KMS-11 (cell line): ENCODE measurements around the gene FCRL6.

ENCODE experiments used
- H2AFZ ChIP-seq: fragments of 200-600 bp; sonication (generic); 2 replicates; pipeline ENCODE4 v1.6.1; 2016; ENCODE audit warnings: antibody characterized with exemption, mixed run types, low read depth
- H3K27ac ChIP-seq: fragments of 200-600 bp; sonication (generic); 2 replicates; pipeline ENCODE4 v1.6.1; 2016; ENCODE audit warnings: mild to moderate bottlenecking, mixed run types
- H3K27me3 ChIP-seq: fragments of 200-600 bp; sonication (generic); 2 replicates; pipeline ENCODE4 v1.6.1; 2017; ENCODE audit warnings: mild to moderate bottlenecking, low read depth, mixed run types, moderate library complexity; ENCODE audit not compliant: insufficient read depth
- H3K36me3 ChIP-seq: fragments of 200-600 bp; sonication (generic); 2 replicates; pipeline ENCODE4 v1.6.1; 2017; ENCODE audit warnings: mild to moderate bottlenecking, mixed run types; ENCODE audit not compliant: insufficient read depth
- H3K4me1 ChIP-seq: fragments of 200-600 bp; sonication (generic); 2 replicates; pipeline ENCODE4 v1.6.1; 2016; ENCODE audit warnings: mild to moderate bottlenecking, low read depth, mixed run types; ENCODE audit not compliant: poor library complexity, severe bottlenecking
- H3K4me2 ChIP-seq: fragments of 200-600 bp; sonication (generic); 2 replicates; pipeline ENCODE4 v1.7.0; 2016; ENCODE audit warnings: mild to moderate bottlenecking, mixed run types
- H3K4me3 ChIP-seq: fragments of 200-600 bp; sonication (generic); IDR thresholded peaks from 2 replicates; pipeline ENCODE4 v1.6.1; 2017; ENCODE audit warnings: low read depth, low read length, mixed read lengths; ENCODE audit not compliant: insufficient read depth
- H3K79me2 ChIP-seq: fragments of 200-600 bp; sonication (generic); 2 replicates; pipeline ENCODE4 v1.6.1; 2016; ENCODE audit warnings: low read depth, mixed run types; ENCODE audit not compliant: insufficient read depth
- H3K9ac ChIP-seq: fragments of 200-600 bp; sonication (generic); 2 replicates; pipeline ENCODE4 v1.6.1; 2016; ENCODE audit warnings: mild to moderate bottlenecking, mixed run types
- H4K20me1 ChIP-seq: fragments of 200-600 bp; sonication (generic); 2 replicates; pipeline ENCODE4 v1.6.1; 2016; ENCODE audit warnings: mild to moderate bottlenecking, mixed run types; ENCODE audit not compliant: insufficient read depth
- TF ChIP-seq, protein P1 (sequence below): fragments of 200-600 bp; sonication (generic); conservative IDR thresholded peaks from 2 replicates; pipeline ENCODE4 v1.6.1; 2017; ENCODE audit warnings: low read depth, mild to moderate bottlenecking, antibody characterized with exemption, low read length, moderate library complexity, mixed read lengths

Gene FCRL6

DNA sequence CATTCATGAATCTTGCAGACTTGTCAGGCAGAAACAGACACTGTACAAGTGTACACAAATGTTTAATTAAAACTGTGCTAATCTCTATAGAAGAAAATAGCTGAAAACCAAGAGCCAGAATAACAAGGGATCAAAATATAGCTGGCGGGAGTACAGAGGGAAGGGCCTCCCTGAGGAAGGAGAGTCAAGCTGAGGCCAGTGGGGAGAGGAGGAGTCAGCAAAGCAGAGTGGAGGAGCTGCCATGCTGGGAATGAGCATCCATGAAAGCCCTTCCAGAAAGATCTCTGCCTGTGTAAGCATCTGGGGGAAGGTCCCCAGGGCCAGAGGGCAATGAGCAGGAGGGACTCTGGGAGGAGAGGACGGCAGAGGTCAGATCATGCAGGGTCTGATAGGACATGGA is 39.6 kb downstream of the FCRL6 start:
- TF ChIP-seq, protein P1, sequence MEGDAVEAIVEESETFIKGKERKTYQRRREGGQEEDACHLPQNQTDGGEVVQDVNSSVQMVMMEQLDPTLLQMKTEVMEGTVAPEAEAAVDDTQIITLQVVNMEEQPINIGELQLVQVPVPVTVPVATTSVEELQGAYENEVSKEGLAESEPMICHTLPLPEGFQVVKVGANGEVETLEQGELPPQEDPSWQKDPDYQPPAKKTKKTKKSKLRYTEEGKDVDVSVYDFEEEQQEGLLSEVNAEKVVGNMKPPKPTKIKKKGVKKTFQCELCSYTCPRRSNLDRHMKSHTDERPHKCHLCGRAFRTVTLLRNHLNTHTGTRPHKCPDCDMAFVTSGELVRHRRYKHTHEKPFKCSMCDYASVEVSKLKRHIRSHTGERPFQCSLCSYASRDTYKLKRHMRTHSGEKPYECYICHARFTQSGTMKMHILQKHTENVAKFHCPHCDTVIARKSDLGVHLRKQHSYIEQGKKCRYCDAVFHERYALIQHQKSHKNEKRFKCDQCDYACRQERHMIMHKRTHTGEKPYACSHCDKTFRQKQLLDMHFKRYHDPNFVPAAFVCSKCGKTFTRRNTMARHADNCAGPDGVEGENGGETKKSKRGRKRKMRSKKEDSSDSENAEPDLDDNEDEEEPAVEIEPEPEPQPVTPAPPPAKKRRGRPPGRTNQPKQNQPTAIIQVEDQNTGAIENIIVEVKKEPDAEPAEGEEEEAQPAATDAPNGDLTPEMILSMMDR = no peak
- Histone ChIP-seq H3K4me2 (no peak overlapping the region), H3K4me1 (no peaks in the 10 kb centered on the region), H3K36me3 (no peaks in the 10 kb centered on the region), H2AFZ (no peak overlapping the region), H3K9ac (no peak overlapping the region), H3K27ac (no peak overlapping the region), H3K79me2 (no peaks in the 10 kb centered on the region), H4K20me1 (no peaks in the 10 kb centered on the region), H3K27me3 (no peaks in the 10 kb centered on the region; the same call in 1 of the 2 replicates), H3K4me3 (no peak overlapping the region)

DNA sequence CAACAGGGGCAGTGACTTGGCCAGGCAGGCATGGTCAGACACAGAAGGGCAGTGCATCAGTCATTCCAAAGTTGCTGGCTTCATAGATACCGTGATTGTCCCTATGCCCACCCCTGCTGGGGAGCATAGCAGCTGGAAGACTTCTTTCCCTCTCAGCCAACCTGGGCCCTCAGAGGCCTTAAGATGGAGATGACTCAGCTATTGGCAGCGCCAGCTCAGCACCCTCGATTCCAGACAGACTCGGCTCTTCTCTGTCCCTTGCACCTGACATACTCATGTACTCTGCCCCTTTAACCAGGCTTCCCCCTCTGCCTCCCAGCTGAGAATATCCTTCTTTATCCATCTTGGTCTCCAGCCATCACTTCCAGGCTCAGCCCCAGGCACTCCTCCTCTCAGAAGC is 41.3 kb downstream of the FCRL6 start:
- no peaks in the 10 kb centered on the region for H3K79me2 ChIP-seq
- no peak overlapping the region for H3K4me3 ChIP-seq
- TF ChIP-seq, protein P1 = no peak
- no peak overlapping the region for H3K9ac ChIP-seq
- no peak overlapping the region for H2AFZ ChIP-seq
- H3K27me3 ChIP-seq = no peaks in the 10 kb centered on the region; the same call in 1 of the 2 replicates
- no peaks in the 10 kb centered on the region for H3K36me3 ChIP-seq
- H3K27ac ChIP-seq = no peak overlapping the region
- no peak overlapping the region for H3K4me2 ChIP-seq
- no peaks in the 10 kb centered on the region for H3K4me1 ChIP-seq
- no peaks in the 10 kb centered on the region for H4K20me1 ChIP-seq

DNA sequence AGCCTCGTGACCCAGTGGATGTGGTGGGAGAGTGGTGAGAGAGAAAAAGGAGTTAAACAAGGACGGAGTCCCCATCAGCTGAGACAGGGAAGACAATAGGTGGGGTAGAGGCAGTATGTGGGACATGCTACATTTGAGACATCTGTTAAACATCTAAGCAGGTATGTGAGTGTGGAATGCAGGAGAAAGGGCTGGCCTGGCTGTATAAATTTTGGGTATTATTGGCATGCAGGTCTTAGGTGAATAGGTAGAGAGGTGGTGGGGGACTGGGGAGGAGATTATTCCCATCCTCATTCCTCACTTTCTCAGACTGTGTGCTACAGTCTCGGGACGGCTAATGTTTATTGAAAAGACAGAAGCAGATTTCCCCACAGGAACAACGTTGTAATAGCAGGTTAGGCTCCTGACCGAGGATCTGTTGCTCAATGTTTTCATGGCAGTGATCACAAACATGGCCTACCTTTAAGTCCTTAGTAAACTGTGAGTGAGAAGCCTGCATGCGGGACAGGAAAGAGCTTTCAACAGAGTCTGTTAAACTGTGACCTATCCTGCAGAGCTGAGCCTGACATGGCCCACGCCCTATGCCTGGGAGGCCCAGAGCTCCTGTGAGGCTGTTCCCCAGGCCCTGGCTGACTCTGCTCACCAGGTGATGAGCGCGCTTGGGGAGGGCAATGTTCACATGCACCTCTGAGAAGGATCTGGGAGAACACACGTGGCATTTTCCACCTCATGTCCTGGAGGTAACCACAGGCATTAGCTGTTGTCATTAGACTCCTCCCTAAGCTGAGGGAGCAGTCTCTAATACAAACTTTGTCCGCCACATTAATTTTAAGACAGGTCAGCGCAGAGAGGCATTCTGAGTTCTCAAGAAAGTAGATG is 43.8 kb downstream of the FCRL6 start:
- H3K4me3 ChIP-seq = no peak overlapping the region
- no peaks in the 10 kb centered on the region for H3K4me1 ChIP-seq
- H3K27ac ChIP-seq = no peak overlapping the region
- no peaks in the 10 kb centered on the region for H4K20me1 ChIP-seq
- H3K9ac ChIP-seq = no peak overlapping the region
- H3K79me2 ChIP-seq = no peaks in the 10 kb centered on the region
- no peaks in the 10 kb centered on the region for H3K36me3 ChIP-seq
- no peak overlapping the region for H3K4me2 ChIP-seq
- no peaks in the 10 kb centered on the region; the same call in 1 of the 2 replicates for H3K27me3 ChIP-seq
- TF ChIP-seq, protein P1 = no peak
- H2AFZ ChIP-seq = no peak overlapping the region

DNA sequence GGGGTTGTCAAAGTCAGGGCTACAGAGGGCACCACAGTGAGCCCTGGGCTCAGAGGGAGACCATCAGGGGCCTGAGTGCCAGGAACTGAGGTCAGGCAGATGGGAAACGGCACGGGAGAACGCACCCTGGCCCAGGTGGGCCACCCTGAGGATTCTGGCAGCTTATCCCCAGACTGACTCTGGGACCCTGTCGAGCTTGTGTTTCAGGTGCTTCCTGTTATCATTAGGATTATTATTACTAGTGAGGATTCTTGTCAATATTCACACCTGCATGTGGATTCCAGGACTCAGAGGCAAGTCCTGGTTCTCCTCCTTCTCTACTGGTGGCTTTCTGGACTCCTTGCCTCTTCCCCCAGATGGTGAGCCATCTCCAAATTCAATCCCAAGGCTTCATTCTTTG is 45.1 kb downstream of the FCRL6 start:
- H3K9ac ChIP-seq = no peak overlapping the region
- H3K27me3 ChIP-seq = no peaks in the 10 kb centered on the region; the same call in 1 of the 2 replicates
- peaks cover 2% of the 10 kb centered on the region for H3K4me1 ChIP-seq
- no peak overlapping the region for H3K4me2 ChIP-seq
- no peaks in the 10 kb centered on the region for H3K36me3 ChIP-seq
- no peak overlapping the region for H2AFZ ChIP-seq
- no peaks in the 10 kb centered on the region for H3K79me2 ChIP-seq
- H4K20me1 ChIP-seq = no peaks in the 10 kb centered on the region
- H3K4me3 ChIP-seq = no peak overlapping the region
- no peak overlapping the region for H3K27ac ChIP-seq
- TF ChIP-seq, protein P1 = no peak
